Measurements from ENCODE around the gene GNG12. TPM values are rescaled to one million over a fixed set of nuclear protein-coding genes. Genes with fewer than 3 reads are reported as not detected.

The GNG12 gene
- total and polyA plus RNA-seq, 8 donors, result 51.2 to 71.9 (median 57.1) TPM

- Histone ChIP-seq H3K9me3 (no peaks in the 10 kb centered on the region), H3K4me3 (no peak overlapping the region), H3K4me1 (peaks cover 0 to 3% of the 10 kb centered on the region in 2 donors), H3K27ac (no peak overlapping the region), H3K27me3 (no peaks in the 10 kb centered on the region), H3K36me3 (no peaks in the 10 kb centered on the region)
- DNase-seq, result no peak
- no peak for ATAC-seq
- TF ChIP-seq, protein P1, sequence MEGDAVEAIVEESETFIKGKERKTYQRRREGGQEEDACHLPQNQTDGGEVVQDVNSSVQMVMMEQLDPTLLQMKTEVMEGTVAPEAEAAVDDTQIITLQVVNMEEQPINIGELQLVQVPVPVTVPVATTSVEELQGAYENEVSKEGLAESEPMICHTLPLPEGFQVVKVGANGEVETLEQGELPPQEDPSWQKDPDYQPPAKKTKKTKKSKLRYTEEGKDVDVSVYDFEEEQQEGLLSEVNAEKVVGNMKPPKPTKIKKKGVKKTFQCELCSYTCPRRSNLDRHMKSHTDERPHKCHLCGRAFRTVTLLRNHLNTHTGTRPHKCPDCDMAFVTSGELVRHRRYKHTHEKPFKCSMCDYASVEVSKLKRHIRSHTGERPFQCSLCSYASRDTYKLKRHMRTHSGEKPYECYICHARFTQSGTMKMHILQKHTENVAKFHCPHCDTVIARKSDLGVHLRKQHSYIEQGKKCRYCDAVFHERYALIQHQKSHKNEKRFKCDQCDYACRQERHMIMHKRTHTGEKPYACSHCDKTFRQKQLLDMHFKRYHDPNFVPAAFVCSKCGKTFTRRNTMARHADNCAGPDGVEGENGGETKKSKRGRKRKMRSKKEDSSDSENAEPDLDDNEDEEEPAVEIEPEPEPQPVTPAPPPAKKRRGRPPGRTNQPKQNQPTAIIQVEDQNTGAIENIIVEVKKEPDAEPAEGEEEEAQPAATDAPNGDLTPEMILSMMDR (IDR thresholded peaks at IDR 0.05), result no peak
- intact Hi-C loops (cut with DNase I), result no loop called here
Measured at GRCh38 chr1:67785847-67786753, 47.2 kb downstream of the GNG12 start.

GRCh38 chr1:67784545-67785186 is 48.6 kb downstream of the GNG12 start:
- no peak for DNase-seq
- Histone ChIP-seq H3K36me3 (no peaks in the 10 kb centered on the region), H3K27ac (no peak overlapping the region), H3K4me1 (peaks cover 0 to 3% of the 10 kb centered on the region in 2 donors), H3K4me3 (no peak overlapping the region), H3K27me3 (no peaks in the 10 kb centered on the region), H3K9me3 (no peaks in the 10 kb centered on the region)
- no peak for ATAC-seq
- intact Hi-C loops (cut with DNase I), result no loop called here
- TF ChIP-seq, protein P1 (IDR thresholded peaks at IDR 0.05), result no peak

DNA sequence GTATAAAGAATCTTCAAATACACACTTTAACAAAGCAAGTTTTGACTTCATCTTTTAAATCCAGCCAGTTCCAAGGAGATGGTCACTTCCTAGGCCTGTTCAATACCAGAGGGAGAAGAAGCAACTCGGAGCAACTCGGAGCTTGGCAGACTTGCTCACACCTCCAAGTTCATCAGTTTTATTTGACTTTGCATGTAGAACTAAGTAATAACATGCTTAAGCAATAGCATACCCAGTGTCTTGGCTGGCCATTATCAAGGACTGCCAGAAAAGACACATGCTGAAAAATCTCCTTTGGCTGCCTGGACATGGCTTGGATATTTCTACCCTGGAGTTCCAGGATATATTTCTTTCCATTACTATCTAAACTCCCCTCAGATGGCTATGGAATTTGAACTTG is 52.6 kb downstream of the GNG12 start:
- intact Hi-C loops (cut with DNase I), result no loop called here
- H3K36me3 ChIP-seq, result no peaks in the 10 kb centered on the region
- no peak overlapping the region for H3K4me3 ChIP-seq
- no peak overlapping the region for H3K27ac ChIP-seq
- TF ChIP-seq, protein P1 (IDR thresholded peaks at IDR 0.05), result no peak
- H3K27me3 ChIP-seq, result no peaks in the 10 kb centered on the region
- peaks cover 0 to 3% of the 10 kb centered on the region in 2 donors for H3K4me1 ChIP-seq
- H3K9me3 ChIP-seq, result no peaks in the 10 kb centered on the region
- DNase-seq (no peak), ATAC-seq (no peak)

GRCh38 chr1:67777440-67777839 is 55.8 kb downstream of the GNG12 start:
- DNase-seq (no peak), ATAC-seq (no peak)
- no peak overlapping the region for H3K4me3 ChIP-seq
- H3K27me3 ChIP-seq, result no peaks in the 10 kb centered on the region
- TF ChIP-seq, protein P1 (IDR thresholded peaks at IDR 0.05), result no peak
- no peaks in the 10 kb centered on the region for H3K4me1 ChIP-seq
- H3K36me3 ChIP-seq, result no peaks in the 10 kb centered on the region
- H3K9me3 ChIP-seq, result no peaks in the 10 kb centered on the region
- intact Hi-C loops (cut with DNase I), result no loop called here
- peak overlapping the region in 1 of 2 donors; percentile 10 for H3K27ac ChIP-seq

- H3K4me1 ChIP-seq, result no peaks in the 10 kb centered on the region
- no peaks in the 10 kb centered on the region for H3K27me3 ChIP-seq
- no peak overlapping the region for H3K4me3 ChIP-seq
- H3K27ac ChIP-seq, result peak overlapping the region in 1 of 2 donors; percentile 10
- intact Hi-C loops (cut with DNase I), result no loop called here
- DNase-seq (no peak), ATAC-seq (no peak)
- no peaks in the 10 kb centered on the region for H3K36me3 ChIP-seq
- H3K9me3 ChIP-seq, result no peaks in the 10 kb centered on the region
- TF ChIP-seq, protein P1 (IDR thresholded peaks at IDR 0.05), result no peak
Measured at GRCh38 chr1:67777016-67777415, 56.3 kb downstream of the GNG12 start.

All from left lung (tissue), 10 donors.